NCI-H1694 (cell line): ENCODE results near the gene POLRMT.
"Not testable (repeated sequence)": the region's sequence is repeated elsewhere in the genome, so short reads cannot be mapped to it uniquely, and the experiment has no call there.

ENCODE experiments used
- DNase-seq: peaks from one replicate; lab custom pipeline; 2025; lab: John Stamatoyannopoulos, UW

Gene POLRMT

GRCh38 chr19:647566-648284 is 14.4 kb upstream of the POLRMT start:
- no peak for DNase-seq

- no peak for DNase-seq
These were observed 13.6 kb upstream of the POLRMT start for GRCh38 chr19:646779-647565.

DNA sequence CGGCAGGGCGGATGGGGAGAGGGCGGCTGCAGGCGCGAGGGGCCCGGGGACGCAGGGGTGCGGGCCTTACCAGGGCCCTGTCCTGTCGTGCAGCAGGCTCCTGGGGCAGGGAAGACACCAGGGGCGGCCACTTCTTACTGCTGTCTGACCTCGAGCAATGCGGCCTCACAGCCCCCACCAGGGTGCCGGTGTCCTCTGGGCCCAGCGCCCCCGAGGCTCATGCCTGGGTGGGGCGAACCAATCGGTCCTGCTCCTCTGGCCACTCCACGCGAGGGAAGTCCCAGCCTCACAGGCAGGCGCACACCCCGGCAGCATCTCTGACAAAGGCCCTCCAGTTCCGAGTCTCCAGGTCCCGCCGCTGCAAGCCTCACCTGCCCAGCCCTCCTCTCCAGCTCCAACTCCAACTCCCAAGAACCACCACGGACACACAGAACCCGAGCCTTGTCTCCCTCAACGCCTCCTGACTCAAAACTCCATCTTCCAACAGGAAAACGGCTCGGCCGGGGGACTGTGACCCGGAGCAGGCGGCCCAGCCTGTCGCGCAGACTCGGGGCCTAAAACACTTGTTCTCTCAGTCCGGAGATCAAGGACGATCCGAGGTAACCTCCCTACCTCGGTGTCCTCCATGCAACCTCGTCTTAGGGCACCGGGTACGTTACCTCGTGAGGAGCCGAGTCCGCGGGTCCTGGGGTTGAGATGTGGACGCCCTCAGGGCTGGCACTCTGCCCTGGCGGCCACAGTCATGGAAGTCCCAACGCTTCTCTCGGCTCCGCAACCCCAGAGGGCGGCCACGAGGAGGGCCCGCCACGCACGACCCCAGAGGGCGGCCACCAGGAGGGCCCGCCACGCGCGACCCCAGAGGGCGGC is 12.8 kb upstream of the POLRMT start:
- no peak for DNase-seq

DNA sequence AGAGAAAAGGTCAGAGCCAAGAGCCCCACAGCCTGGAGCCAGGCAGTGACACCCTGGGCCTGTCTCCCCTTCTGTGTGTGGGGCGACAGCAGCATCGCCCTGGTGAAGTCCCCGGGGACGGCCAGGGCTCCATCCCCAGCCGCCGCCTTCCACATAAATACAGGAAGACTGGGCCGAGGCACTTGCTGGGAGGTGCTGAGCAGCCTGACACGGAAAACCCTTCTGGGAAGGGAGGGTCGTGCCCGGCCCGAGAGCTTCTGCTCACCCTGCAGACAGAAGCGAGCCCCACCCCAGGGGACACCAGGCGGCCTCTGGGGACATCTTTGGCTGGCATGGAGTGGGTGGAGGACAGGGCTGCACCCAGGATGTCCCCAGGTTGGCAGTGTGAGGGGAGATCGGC is 11.5 kb upstream of the POLRMT start:
- DNase-seq = no peak

DNA sequence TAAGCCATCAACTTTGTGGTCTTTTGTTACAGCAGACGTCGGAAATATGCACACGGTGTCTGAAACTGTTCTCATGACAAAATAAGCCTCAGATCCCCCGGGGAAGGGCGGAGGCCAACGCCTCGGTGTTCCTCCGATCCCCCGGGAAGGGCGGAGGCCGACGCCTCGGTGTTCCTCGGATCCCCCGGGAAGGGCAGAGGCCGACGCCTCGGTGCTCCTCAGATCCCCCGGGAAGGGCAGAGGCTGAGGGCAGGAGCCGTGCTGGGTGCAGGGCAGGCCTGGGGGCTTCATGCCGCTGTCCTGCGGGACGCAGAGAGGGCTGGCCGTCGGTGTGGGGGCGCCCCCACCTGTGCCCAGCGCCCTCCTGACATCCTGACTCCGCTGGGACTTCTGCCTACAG is 11.0 kb upstream of the POLRMT start:
- DNase-seq = no peak

GRCh38 chr19:643736-644135 is 10.4 kb upstream of the POLRMT start:
- DNase-seq = no peak

- no peak for DNase-seq
These were observed 9.7 kb upstream of the POLRMT start for GRCh38 chr19:642767-643727.

DNA sequence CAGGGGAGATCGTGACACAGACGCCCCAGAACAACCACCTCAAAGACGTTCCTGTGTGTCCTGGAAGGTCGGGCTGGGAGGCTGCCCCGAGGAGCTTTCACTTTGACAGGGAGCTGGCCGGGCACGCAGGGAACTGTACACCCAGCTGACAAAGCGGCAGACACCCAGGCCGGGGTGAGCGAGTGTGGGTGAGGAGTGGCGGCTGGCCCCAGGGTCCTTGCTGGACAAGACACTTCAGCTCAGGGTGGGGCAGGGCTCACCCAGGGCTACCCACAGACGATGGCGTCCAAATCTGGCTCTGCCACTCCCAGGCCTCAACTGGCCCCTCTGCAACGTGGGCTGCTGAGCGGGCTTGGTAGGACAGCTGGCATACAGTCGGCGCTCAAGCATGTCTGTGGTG is 8.4 kb upstream of the POLRMT start:
- no peak for DNase-seq

GRCh38 chr19:640606-641189 is 7.4 kb upstream of the POLRMT start:
- DNase-seq = no peak

GRCh38 chr19:640161-640558 is 6.8 kb upstream of the POLRMT start:
- no peak for DNase-seq

- DNase-seq = peak; percentile 40
These were observed 6.2 kb upstream of the POLRMT start, which contains the start of gene FGF22 for GRCh38 chr19:639253-640160. Gene FGF22, plus strand, starts transcription at chr19:639879. Its CDS starts 47 bp downstream, at chr19:639926.

DNA sequence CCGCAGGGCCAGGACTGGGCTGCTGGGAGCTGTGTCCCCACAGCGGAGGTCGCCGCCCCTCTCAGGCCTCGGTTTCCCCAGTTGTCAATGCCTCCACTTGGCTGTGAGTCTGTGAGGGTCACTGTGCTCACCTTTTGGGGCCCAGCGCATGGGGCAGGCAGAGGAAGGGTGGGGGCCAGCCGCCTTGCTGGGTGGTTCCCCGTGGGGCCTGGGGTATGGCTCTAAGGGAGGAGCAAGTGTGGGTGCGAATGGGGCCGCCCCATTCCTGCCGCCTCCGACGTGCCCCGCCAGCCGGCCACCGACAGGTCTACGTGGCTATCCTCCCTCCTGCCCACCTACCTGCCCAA is 5.5 kb upstream of the POLRMT start:
- DNase-seq = no peak

DNA sequence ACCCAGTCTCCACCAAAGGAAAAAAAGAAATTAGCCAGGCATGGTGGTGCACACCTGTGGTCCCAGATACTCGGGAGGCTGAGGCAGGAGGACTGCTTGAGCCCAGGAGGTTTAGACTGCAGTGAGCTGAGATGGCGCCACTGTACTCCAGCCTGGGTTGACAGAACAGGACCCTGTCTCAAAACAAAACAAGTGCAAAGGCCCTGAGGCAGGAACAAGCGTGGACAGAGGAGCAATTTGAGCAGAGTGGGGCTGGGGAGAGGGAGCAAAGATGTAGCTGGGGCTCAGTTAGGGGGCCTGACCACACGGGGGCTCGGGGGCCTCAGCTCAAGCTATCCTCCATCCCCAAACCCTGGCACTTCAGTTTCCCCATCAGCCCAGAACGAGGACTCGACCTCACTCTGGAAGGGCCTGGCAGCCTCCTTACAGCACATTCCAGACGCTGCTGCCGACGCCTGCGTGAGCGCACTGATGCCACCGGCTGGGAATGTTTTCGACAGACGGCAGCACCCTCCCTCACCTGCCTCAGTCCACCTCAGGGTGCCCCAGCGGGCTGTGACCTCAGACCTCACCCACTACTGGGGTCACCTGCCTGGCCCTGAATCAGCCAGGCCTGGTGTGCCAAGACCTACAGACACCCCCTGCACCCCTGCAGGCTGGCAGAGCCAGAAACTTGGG is 1.8 kb upstream of the POLRMT start:
- no peak for DNase-seq

DNA sequence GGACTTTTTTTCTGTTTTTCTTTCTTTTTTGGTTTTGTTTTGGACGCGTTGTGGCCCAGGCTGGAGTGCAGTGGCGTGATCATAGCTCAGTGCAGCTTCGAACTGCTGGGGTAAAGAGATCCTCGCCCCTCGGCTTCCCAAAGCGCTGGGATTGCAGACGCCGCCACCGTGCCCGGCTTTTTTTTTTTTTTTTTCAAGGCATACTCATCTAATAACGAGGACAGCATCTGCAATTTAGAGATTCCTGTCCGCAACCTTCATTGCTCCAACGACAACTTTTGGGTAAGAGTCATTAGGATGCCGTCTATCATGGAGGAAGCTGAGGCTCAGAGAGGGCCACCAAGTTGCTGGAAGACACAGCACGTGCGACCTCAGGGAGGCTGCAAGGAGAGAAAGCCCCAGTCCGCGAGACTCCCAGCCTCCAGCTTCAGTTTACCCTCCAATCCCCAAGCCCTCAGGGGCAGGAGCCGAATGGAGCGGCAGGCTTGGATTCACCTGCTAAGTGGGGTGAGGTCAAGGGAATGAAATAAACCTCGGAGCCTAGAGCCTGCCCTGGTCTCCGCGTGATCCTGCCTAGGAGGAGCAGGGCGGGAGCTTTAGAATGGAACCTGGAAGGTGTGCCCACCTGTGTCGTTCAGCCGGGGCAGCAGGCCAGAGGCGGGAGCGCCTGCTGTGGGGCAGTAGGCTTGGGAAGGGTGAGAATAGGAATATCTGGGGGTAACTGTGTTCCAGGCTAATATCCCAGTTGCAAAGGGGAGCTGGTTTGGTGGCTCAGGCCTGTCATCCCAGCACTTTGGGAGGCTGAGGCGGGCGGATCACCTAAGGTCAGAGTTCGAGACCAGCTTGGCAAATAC is 676 bp upstream of the POLRMT start:
- DNase-seq = no peak

GRCh38 chr19:632579-633067 is 714 bp downstream of the POLRMT start:
- DNase-seq = no peak

GRCh38 chr19:629961-630714 is 3.2 kb downstream of the POLRMT start:
- no peak for DNase-seq

GRCh38 chr19:629515-629914 is 3.8 kb downstream of the POLRMT start:
- DNase-seq = not testable (repeated sequence)

- DNase-seq = no peak
These were observed 5.2 kb downstream of the POLRMT start for GRCh38 chr19:628168-628567.
